ENCODE results near the gene ZNF236. TPM values are rescaled to one million over a fixed set of nuclear protein-coding genes. Genes with fewer than 3 reads are reported as not detected.
A peak's percentile ranks its signal among the peaks of the same experiment; 100 is the strongest.

The ZNF236 gene
- total RNA-seq, 2 donors from 2014 or later = 9.7 to 16.9 TPM

DNA sequence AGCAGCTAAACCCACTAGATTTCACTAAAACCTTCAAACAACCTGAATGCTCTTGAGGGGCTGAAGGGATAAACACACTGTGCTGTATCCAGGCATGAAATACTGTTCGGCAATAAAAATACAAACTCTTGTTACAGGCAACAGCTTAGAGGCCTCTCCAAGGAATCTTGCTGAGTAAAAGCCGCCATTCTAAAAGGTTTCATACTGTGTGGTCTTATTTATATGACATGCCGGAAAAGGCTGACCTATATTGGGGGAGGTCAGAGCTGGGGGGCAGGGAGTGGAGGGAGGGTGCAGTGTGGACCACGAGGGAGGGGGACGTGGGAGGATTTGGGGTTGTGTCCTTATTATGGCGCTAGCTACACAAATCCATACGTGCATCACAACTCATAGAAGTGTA lies 174.1 kb downstream of the ZNF236 start:
- H3K27me3 ChIP-seq = no peaks in the 10 kb centered on the region
- no peaks in the 10 kb centered on the region for H3K36me3 ChIP-seq
- no peaks in the 10 kb centered on the region for H3K4me1 ChIP-seq
- no peak overlapping the region for H3K4me3 ChIP-seq
- no peak overlapping the region for H3K27ac ChIP-seq
- DNase-seq = no peak
- TF ChIP-seq, protein P1, sequence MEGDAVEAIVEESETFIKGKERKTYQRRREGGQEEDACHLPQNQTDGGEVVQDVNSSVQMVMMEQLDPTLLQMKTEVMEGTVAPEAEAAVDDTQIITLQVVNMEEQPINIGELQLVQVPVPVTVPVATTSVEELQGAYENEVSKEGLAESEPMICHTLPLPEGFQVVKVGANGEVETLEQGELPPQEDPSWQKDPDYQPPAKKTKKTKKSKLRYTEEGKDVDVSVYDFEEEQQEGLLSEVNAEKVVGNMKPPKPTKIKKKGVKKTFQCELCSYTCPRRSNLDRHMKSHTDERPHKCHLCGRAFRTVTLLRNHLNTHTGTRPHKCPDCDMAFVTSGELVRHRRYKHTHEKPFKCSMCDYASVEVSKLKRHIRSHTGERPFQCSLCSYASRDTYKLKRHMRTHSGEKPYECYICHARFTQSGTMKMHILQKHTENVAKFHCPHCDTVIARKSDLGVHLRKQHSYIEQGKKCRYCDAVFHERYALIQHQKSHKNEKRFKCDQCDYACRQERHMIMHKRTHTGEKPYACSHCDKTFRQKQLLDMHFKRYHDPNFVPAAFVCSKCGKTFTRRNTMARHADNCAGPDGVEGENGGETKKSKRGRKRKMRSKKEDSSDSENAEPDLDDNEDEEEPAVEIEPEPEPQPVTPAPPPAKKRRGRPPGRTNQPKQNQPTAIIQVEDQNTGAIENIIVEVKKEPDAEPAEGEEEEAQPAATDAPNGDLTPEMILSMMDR (IDR thresholded peaks at IDR 0.05) = no peak
- intact Hi-C loops (cut with DNase I) = no loop called here
- no peak overlapping the region for H3K9ac ChIP-seq (ENCODE audit: low read depth in 2 of 2, low read length in 2 of 2)
- no peaks in the 10 kb centered on the region for H3K9me3 ChIP-seq

DNA sequence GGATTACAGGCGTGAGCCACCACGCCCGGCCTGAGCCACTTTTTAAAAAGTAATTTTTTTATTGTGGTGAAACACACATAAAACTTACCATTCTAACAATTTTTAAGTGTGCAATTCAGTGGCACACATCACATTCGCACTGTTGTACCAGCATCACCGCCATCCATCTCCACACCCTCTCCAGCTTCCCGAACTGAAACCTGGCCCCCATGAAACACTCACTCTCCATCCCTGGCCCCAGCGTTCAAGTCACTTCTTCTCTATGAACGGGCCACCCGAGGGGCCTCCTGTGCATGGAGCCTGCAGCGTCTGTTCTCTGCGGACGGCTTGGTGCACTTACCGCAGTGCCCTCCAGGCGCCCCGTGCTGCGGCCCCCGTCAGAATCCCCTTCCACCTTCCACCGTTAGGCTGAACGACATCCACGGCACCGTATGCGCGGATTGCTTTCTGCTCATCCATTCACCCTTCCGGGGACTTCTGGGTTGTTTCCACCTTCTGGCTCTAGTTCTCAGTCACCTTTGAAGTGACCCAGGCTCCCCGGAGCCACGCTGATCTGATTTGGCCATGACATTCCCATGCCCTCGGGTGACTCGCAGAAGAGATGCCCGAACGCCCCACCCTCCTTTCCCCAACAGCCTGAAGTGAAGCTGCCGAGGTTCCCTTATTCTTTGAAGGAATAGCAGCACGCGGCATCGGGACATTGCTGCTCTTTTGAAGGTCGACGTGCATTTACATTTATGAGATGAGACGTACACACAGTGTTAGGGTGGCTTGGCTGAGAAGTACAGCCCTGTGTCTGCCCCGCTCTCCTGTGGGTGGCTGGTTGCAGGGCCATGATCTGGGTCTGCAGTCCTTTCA lies 175.8 kb downstream of the ZNF236 start:
- H3K9me3 ChIP-seq = no peaks in the 10 kb centered on the region
- no peak for DNase-seq
- TF ChIP-seq, protein P1 (IDR thresholded peaks at IDR 0.05) = no peak
- H3K36me3 ChIP-seq = no peaks in the 10 kb centered on the region
- intact Hi-C loops (cut with DNase I) = no loop called here
- H3K4me3 ChIP-seq = no peak overlapping the region
- H3K27ac ChIP-seq = no peak overlapping the region
- no peaks in the 10 kb centered on the region for H3K4me1 ChIP-seq
- H3K9ac ChIP-seq (ENCODE audit: low read depth in 2 of 2, low read length in 2 of 2) = no peak overlapping the region
- no peaks in the 10 kb centered on the region for H3K27me3 ChIP-seq

DNA sequence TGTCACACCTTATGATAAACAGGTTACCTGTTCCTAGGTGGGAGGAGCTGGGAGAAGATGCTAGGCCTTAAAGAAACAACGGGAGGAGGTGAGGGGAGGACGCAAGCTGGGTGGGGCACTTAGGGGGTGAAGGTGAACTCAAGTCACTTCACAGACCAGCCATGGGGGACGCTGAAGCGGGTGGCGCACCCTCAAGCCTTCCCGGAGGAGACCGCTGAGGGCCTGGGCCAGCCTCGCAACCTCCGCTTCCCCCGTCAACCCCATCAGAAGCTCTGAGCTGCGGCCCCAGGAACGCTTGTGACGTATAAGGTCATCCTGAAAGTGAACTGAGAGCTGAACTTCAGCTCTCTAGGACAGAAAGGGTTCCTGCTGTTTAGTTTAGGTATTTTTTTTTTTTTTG lies 176.7 kb downstream of the ZNF236 start:
- H3K9ac ChIP-seq (ENCODE audit: low read depth in 2 of 2, low read length in 2 of 2) = no peak overlapping the region
- no peak overlapping the region for H3K4me3 ChIP-seq
- H3K27me3 ChIP-seq = no peaks in the 10 kb centered on the region
- no peaks in the 10 kb centered on the region for H3K9me3 ChIP-seq
- H3K4me1 ChIP-seq = no peaks in the 10 kb centered on the region
- TF ChIP-seq, protein P1 (IDR thresholded peaks at IDR 0.05) = no peak
- no peak for DNase-seq
- no peak overlapping the region for H3K27ac ChIP-seq
- intact Hi-C loops (cut with DNase I) = no loop called here
- H3K36me3 ChIP-seq = no peaks in the 10 kb centered on the region

DNA sequence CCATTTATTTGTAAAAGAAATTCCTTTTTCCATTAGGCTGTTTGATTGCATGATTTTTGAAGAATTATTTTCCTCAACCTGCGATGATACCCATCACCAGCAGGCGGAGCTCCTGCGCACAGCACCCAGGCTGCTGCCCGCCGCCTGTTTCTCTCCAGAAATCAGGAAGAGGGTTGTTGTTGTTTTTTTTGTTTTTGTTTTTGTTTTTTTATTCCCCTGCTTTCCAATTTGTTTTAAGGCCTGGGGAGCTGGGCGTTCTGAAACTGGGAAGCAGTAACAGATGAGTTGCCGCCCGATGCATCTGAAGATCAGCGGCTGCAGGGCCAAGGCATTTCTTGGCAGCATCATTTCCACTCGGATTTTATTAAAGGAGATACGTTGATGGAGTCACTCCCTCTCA lies 178.2 kb downstream of the ZNF236 start:
- H3K9me3 ChIP-seq = no peaks in the 10 kb centered on the region
- intact Hi-C loops (cut with DNase I) = loop anchor here (2.0 to 5.0 kb wide), 3 partner anchors 57 to 652 kb away; no protein-coding TSS in a partner anchor
- H3K4me1 ChIP-seq = no peaks in the 10 kb centered on the region
- TF ChIP-seq, protein P1 (IDR thresholded peaks at IDR 0.05) = peak; percentile 98
- no peaks in the 10 kb centered on the region for H3K36me3 ChIP-seq
- H3K4me3 ChIP-seq = no peak overlapping the region
- no peak overlapping the region for H3K27ac ChIP-seq
- peak; percentile 54 for DNase-seq
- H3K9ac ChIP-seq (ENCODE audit: low read depth in 2 of 2, low read length in 2 of 2) = no peak overlapping the region
- no peaks in the 10 kb centered on the region for H3K27me3 ChIP-seq

DNA sequence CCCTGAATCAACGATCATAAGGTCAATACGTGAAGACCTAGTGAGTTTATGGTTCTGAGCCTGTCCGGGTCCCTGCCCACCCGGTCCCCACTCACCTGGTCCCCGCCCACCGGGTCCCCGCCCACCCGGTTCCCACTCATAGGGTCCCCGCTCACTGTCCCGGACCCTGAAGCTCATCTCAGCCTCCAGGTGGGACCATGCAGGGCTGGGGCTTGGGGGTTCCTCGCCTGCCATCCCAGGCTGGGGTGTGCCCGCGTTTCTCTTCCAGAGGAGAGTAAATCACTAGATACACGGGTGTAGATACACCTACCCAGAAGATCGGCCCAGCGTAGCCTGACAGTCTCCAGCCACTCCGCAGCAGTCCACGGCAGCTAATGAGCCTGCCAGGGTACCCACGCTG lies 178.7 kb downstream of the ZNF236 start:
- TF ChIP-seq, protein P1 (IDR thresholded peaks at IDR 0.05) = no peak
- DNase-seq = no peak
- Histone ChIP-seq H3K36me3 (no peaks in the 10 kb centered on the region), H3K27me3 (no peaks in the 10 kb centered on the region), H3K9me3 (no peaks in the 10 kb centered on the region), H3K4me1 (no peaks in the 10 kb centered on the region), H3K27ac (no peak overlapping the region), H3K9ac (ENCODE audit: low read depth in 2 of 2, low read length in 2 of 2) (no peak overlapping the region), H3K4me3 (no peak overlapping the region)
- intact Hi-C loops (cut with DNase I) = loop anchor here (2.0 to 5.0 kb wide), 3 partner anchors 56 to 651 kb away; no protein-coding TSS in a partner anchor

Data from colonic mucosa (tissue), 4 donors.